Activated CD8-positive, alpha-beta memory T cell treated with anti-CD3 and anti-CD28 coated beads for 24 hours (primary cell): Measurements from ENCODE around the gene OSTC.
A peak's percentile ranks its signal among the peaks of the same experiment; 100 is the strongest.

Source experiments
- DNase-seq: peaks from one replicate; pipeline ENCODE4 v3.0.0-alpha.2; 2020

The OSTC gene

GRCh38 chr4:108650212-108651013 lies at the start of gene OSTC:
TSS of gene OSTC (plus strand) at chr4:108650599. CDS start at chr4:108650656, 57 bp downstream.
- peak; percentile 97 for DNase-seq

GRCh38 chr4:108601106-108601505 lies 49.3 kb upstream of the OSTC start:
- DNase-seq = no peak

DNA sequence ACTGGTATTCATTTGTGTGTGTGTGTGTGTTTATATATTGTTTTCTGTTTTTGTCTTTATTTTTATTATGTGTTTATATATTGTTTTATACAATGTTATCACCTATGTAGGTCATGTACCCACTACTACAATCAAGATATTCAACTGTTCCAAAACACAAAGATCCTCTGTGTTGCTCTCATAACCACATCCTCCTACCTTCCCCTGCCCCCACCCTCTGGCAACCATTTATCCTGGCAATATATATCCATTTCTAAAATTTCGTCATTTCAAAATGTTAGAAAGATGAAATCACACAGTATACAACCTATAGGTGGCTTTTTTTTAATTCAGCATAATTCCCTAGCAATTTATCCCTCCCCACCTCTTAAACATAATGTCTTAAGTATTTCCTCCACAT lies 48.9 kb upstream of the OSTC start:
- DNase-seq = no peak

DNA sequence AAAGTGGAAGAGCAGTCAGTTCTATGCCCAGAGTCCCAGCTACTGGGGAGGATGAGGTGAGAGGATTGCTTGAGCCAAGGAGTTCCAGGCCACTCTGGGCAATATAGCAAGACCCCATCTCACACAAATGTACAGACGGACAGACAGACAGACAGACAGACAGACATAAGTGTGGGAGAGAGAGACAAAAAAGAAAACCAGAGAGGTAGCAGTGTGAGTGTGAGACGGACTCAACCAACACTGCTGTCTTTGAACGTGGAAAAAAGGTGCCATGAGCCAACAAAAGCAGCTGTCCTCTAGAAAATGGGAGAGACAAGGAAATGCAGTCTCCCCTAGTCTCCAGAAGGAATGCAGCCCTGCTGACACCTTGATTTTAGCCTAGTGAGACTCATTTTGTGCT lies 48.2 kb upstream of the OSTC start:
- no peak for DNase-seq

GRCh38 chr4:108607079-108607815 lies 43.2 kb upstream of the OSTC start:
- no peak for DNase-seq

- no peak for DNase-seq
These were observed 39.0 kb upstream of the OSTC start for GRCh38 chr4:108611365-108611764.

DNA sequence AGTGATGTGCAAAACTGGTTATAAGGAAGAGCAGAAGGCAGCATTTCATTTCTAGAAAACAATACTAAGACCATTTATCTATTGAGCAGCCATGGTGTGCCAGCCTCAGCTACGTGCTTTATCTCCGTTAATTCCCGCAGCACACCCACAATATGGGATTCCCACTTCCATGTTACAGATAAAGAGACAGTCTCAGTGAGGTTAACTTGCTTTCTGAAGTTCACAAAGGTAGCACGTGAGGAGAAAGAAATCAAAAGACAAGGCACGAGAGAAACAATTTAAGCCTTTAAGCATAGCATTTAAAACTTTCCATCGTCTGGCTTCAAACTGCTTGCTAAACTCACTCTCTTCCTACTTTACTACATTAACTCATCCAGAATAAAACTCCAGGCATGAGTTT lies 38.0 kb upstream of the OSTC start:
- no peak for DNase-seq

DNA sequence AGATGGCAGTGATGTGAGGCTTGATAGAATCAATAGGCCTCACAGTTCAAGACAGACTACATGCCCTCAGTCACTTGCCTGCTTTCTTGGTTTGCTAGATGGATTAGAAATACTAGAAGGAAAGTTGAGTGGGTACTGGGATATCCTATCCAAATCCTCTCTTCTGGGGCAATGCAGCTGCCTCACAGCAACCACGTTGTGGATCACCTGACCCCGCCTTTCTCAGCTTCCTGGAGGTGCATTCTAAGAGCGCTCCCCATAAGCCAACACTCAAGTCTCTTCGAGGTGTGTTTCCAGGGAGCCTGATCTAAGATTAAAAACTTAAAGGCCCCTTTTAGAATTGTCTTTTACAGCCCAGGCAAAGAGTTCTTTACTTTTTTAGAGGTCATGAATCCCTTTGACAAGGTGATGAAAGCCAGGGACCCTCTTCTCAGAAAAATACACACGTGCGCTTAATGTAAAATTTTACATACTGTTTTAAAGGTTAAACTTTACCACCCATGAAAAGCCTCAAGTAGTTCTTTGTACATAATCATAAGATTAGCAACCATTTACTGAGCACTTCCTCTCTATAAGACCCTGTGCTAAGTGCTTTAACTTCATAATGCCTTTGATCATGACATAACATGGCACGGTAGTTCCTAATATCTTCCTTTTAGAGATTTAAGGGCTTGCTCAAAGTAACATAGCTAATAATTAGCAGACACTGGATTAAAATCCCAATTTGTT lies 30.9 kb upstream of the OSTC start:
- no peak for DNase-seq

GRCh38 chr4:108620101-108620932 lies 30.1 kb upstream of the OSTC start, which contains the start of gene RPL34:
TSS of gene RPL34 (plus strand) at chr4:108620576. CDS start at chr4:108621960, 1,384 bp downstream.
- DNase-seq = peak; percentile 95

DNA sequence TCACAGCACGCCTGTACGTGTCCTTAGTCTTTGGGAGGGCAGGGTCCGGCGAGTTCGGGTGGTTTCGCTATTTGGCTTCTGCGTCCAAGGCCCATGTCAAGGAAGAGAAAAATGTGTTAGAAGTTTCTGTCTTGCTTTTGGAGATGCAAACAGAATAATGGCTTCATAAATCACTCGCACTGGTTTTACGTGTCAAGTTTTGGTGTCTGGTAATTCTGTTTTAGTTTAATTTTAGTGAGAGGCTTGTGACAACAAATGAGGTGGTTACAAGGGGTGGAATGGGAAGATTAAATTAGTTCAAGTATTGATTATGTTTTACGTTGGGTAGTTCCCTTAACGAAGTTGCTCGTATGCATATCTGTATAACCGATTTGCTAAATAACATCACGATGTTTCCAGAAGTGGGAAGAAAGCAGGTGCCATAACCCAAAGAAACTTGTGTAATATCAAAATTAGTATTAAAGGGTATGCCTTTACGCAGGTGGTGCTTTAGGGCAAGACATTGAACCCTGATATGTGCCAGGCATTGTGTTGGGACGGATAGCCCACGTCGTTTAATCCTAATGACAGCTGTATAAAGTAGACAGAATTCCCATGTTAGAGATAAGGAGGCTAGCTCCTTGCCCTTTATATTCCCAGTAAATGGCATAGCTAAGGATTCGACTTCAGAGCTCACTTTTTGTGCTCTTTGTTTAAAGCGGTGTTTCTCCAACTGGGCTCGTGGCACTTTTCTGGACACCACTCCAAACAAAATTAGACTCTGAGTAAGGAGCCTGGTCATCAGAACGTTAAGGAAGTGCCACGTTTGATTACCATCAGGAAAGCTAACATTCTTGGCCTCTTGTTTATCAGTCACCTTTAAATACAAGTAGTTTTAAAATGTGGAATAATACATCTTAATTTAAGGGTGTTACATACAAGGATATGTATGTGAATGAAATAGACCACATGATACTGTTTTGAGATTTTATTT lies 29.2 kb upstream of the OSTC start:
- DNase-seq = no peak

DNA sequence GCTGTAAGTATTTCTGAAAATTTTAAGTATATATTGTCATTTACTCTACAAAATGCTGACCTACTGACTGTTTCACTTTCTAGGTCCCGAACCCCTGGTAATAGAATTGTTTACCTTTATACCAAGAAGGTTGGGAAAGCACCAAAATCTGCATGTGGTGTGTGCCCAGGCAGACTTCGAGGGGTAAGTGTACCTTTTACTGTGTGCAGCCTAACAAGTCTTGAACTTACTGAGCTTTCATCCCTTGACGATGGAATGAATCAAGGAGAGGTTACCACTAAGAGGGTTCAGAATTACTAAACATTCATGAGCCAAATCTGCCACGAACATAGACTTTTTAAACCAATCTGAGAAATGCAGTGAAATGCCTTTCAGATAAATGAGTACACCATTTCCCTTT lies 28.4 kb upstream of the OSTC start:
- no peak for DNase-seq

GRCh38 chr4:108622828-108623227 lies 27.6 kb upstream of the OSTC start:
- no peak for DNase-seq

- no peak for DNase-seq
These were observed 25.9 kb upstream of the OSTC start for GRCh38 chr4:108624263-108625056.

GRCh38 chr4:108626056-108626455 lies 24.3 kb upstream of the OSTC start:
- DNase-seq = no peak

DNA sequence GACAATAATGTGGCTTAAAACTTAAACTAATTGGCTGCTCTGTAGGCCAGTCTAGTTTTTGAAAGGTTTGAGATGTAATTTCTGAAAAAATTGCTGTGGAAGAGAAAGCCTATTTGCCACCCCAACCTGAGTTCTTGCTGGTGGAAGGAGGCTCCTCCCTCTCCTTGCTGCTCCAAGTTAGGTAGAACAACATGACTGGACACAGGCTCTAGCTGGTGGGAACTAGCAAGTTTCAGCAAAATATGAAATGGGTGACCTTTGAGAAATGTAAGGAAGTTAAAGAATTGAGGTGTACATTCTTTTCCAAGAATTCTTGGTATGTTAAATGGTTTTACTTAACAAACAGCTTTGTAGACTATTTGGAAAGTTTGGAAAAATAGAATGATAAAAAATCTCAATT lies 22.0 kb upstream of the OSTC start:
- DNase-seq = no peak

GRCh38 chr4:108635070-108635655 lies 15.2 kb upstream of the OSTC start:
- no peak for DNase-seq

- DNase-seq = no peak
These were observed 14.2 kb upstream of the OSTC start for GRCh38 chr4:108636246-108636645.

GRCh38 chr4:108637856-108638255 lies 12.5 kb upstream of the OSTC start:
- no peak for DNase-seq

GRCh38 chr4:108644237-108644636 lies 6.2 kb upstream of the OSTC start:
- no peak for DNase-seq

DNA sequence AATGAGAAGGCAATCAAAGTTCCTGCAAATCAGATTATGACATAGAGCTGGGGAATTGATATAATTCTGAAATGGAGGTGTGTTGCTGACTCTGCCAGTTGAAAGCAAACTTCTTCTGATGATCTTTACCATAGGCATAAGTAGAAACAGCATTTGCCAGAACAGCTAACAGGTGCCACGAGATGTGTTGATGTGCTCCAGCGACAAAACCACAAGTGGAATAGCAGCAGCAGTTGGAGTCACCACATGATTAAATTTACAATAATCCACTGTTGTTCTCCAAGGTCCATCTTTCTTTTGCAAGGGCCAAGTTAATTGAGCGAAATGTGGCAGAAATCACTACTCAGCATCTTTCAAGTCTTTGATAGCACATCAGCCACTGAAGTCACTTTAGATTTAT lies 3.7 kb upstream of the OSTC start:
- no peak for DNase-seq
